Measurements from ENCODE around the gene ASAP2.

Gene ASAP2

DNA sequence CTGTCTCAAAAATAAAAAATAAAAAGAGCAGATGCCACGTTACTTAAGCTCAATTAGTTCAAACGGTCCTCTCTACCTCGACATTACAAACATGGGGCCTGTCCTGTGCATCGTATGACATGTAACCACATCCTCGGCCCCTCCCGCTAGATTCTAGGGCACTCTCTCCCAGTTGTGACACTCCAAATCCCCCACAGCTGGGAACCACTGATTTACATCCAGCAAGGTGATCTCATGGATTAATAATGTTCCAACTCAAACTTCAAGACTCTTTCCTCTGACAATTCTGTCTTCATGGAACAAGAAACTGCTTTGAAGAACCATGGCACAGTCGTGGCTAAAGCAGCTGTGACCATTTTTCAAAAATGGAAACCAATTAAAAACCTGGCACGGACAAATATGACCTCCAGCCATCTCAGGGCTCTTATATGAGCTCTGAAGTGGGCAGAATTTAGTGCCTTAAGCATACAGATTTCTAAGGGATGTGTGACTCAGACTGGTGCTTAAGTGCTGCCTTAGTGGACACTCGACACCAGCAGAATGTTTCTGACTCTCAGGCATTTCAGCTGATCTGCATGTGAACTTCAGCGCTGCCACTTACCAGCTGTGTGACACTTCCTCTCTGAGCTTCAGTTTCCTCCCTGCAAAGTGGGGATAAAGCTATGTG lies 31.7 kb upstream of the ASAP2 start:
- TF ChIP-seq, protein P1, sequence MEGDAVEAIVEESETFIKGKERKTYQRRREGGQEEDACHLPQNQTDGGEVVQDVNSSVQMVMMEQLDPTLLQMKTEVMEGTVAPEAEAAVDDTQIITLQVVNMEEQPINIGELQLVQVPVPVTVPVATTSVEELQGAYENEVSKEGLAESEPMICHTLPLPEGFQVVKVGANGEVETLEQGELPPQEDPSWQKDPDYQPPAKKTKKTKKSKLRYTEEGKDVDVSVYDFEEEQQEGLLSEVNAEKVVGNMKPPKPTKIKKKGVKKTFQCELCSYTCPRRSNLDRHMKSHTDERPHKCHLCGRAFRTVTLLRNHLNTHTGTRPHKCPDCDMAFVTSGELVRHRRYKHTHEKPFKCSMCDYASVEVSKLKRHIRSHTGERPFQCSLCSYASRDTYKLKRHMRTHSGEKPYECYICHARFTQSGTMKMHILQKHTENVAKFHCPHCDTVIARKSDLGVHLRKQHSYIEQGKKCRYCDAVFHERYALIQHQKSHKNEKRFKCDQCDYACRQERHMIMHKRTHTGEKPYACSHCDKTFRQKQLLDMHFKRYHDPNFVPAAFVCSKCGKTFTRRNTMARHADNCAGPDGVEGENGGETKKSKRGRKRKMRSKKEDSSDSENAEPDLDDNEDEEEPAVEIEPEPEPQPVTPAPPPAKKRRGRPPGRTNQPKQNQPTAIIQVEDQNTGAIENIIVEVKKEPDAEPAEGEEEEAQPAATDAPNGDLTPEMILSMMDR (IDR thresholded peaks at IDR 0.05): no peak

DNA sequence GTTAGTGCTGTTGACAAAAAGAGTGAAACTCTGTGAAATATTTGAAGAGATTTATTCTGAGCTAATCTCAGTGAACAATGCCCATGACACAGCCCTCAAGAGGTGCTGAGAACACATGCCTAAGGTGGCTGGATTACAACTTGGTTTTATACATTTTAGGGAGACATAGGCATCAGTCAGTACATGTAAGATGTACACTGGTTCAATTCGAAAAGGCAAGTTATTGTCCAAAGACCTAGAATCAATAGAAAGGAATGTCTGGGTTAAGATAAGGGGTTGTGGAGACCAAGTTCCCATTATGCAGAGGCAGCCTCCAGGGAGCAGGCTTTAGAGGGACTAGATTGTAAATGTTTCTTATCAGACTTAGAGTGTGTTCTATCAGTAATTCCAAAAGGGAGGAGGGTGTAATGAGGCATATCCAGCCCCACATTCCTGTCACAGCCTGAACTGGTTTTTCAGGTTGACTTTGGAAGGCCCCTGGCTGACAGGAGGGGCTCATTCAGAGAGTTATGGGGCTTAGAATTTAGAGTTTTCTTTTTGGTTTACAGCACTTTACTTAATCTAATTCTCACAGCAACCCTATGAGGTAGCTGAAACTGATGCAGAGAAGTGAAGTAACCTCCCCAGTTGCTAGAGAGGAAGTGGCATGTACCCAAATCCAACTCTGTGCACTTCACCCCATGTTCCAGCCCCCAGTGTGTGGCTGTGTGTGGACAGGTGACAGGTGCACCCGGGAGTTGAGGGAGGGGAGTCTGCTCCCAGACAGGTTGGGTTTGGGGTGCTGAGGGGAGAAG lies 28.3 kb upstream of the ASAP2 start:
- TF ChIP-seq, protein P1 (IDR thresholded peaks at IDR 0.05): no peak

DNA sequence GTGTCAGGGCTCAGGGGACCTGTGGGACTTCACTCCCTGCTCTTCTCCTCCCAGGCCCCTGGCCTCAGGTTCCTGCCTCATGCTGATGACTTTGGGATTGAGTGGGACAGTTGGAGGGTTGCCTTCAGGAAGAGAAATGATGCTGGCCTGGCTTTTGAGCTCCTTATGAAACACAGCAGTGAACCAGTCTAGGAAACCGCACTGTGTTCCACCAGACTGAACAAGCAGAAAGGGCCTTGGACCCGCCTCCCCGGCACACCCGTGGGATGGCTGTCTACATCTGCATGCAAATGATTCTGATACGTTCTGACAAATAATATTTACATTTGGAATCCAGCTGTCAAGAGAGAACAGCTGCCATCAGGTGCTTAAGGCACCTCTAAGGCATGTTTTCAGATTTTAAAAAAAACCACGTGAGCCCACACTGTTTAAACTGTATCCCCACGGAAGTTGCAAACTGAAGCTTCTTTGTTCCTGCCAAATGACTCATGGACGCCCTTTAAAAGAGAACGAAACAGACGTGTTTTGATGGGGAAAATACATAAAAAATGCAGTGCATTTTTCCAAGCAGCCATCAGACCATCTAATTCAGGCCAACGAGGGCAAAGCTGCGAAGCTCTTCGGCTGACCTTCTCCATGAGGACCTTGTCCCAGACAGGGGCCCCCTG lies 27.6 kb upstream of the ASAP2 start:
- TF ChIP-seq, protein P1 (IDR thresholded peaks at IDR 0.05): no peak

DNA sequence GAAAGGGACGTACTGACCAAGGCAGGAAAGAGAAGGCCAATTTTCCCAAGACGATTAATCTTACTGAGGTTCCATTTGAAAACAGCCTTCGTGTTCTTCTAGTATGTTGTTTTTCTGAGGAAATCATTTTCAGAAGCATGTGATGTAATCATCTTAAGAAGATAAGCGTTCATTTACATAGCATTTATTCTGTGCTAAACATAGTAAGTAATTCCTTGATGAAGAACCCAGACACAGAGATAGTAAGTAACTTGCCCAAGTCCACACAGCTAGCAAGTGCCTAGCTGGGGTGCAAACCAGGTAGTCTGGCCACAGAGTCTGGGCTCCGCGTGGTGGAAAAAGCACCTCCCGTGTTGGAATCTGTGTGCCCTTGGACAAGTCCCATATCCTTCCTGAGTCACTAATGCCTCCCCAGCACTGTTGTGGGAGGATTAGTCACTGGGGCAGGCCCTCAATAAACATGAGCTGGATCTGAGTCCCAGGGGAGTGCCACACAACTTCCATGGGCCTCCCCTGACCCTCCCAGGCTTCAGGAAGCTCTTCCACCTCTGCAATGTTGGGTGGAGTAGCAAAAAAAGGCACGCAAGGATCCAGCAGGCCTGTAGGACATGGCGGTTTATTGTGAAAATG lies 26.9 kb upstream of the ASAP2 start:
- TF ChIP-seq, protein P1 (IDR thresholded peaks at IDR 0.05): no peak

DNA sequence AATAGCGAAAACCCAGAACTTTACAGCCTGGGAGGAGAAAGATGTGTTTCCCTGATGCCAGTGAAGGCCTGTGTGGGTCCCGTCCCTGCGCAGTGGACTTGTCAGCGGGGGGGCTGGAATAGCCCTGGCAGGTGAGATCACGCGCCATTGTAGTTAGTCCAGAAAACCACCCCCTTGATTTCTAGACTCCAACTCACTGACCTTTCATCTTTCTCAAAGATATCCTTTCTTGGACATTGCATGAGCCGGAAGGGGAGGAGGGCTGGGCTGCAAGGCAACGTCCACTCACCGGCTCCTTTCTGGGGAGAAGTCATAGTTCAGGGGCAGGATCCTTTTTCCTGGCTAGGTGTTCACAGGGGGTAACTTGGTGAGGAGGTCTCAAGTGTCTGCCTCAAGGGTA lies 22.3 kb upstream of the ASAP2 start:
- TF ChIP-seq, protein P1 (IDR thresholded peaks at IDR 0.05): no peak

DNA sequence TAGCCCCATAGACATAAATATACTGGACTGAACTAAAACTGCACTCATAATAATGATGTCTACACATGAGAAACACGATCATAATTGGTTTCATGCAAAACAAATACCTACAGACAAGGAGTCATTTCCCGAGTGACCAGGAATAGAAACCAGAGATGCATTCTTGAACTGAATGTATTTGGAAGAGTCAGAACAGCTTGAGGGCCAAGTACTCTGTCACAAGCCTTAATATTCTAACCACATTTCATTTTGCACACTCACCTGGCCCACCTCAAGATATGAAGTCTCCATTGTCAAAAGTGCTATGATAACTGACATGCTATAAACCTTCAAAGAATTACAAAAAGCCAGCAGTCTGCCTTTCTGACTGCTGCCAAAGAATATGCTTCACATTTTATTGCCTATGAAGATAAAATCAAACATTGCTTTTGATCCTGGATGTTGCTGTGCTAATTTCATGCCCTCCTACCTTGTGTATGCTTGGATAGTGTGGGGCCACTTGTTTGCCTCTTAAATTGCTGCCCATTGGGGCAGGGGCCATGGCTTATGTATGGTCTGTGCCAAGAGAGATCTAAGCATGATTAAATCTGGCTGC lies 18.9 kb upstream of the ASAP2 start:
- TF ChIP-seq, protein P1 (IDR thresholded peaks at IDR 0.05): no peak

DNA sequence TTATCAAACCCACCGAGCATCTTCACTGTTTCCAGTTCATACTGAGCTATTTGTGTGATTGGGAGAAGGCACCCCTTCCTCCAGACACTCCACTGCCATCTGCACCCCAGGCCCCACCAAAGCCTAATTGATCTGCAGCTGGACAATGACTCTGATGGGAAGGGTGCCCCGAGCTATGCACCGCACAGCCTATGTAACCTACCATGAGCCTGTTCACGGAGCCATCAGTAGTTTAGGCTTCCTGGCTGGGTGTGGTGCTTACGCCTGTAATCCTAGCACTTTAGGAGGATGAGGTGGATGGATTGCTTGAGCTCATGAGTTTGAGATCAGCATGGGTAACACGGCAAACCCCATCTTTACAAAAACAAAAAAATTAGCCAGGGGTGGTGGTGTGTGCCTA lies 17.8 kb upstream of the ASAP2 start:
- TF ChIP-seq, protein P1 (IDR thresholded peaks at IDR 0.05): no peak
